ENCODE measurements around the gene CPNE9.

GRCh38 chr3:9688961-9689360, 14.7 kb upstream of the CPNE9 start:
- no peak for TF ChIP-seq CTCF (IDR thresholded peaks at IDR 0.05; ENCODE audit: poor library complexity)
- no peak for TF ChIP-seq EZH2phosphoT487 (IDR thresholded peaks at IDR 0.05; ENCODE audit: low read depth, severe bottlenecking, unreplicated experiment)
- no peak for TF ChIP-seq EZH2 (IDR thresholded peaks at IDR 0.05; ENCODE audit: borderline replicate concordance)

Data from hepatocyte (in vitro differentiated cells).